HepG2 (cell line): ENCODE measurements around the gene ZBTB4. TPM values are rescaled to one million over a fixed set of nuclear protein-coding genes. Genes with fewer than 3 reads are reported as not detected.

ENCODE experiments used
- ARNT2 ChIP-seq: sonication (generic); formaldehyde crosslinking; IDR thresholded peaks from 2 replicates; pipeline ENCODE4 v1.8.0; 2022; ENCODE audit warnings: mild to moderate bottlenecking, low read depth, missing genetic modification reagents, moderate library complexity
- FLYWCH1 ChIP-seq: sonication (generic); formaldehyde crosslinking; IDR thresholded peaks from 2 replicates; pipeline ENCODE4 v1.8.1; 2023; ENCODE audit warnings: mild to moderate bottlenecking, missing genetic modification reagents
- FUBP1 ChIP-seq: sonication (generic); formaldehyde crosslinking; IDR thresholded peaks from 2 replicates; pipeline ENCODE4 v1.5.1; 2020; ENCODE audit warnings: missing genetic modification reagents, mild to moderate bottlenecking, borderline replicate concordance
- HCFC1 ChIP-seq: fragments of 150-350 bp; IDR thresholded peaks from 2 replicates; pipeline ENCODE4 v1.6.1; 2014; ENCODE audit warnings: low read depth, low read length
- HIVEP1 ChIP-seq: sonication (generic); formaldehyde crosslinking; IDR thresholded peaks from 2 replicates; pipeline ENCODE4 v1.4.0; 2020; ENCODE audit warnings: mild to moderate bottlenecking, missing genetic modification reagents
- HOXA3 ChIP-seq: sonication (generic); formaldehyde crosslinking; IDR thresholded peaks from 2 replicates; pipeline ENCODE4 v1.5.0; 2020; ENCODE audit warnings: missing genetic modification reagents
- JDP2 ChIP-seq: sonication (generic); formaldehyde crosslinking; IDR thresholded peaks from 2 replicates; pipeline ENCODE4 v1.8.1; 2022; ENCODE audit warnings: missing genetic modification reagents, borderline replicate concordance
- KAT2B ChIP-seq: fragments of 150-350 bp; IDR thresholded peaks from 2 replicates; pipeline ENCODE4 v1.6.1; 2014; ENCODE audit warnings: low read depth, low read length, borderline replicate concordance
- MZF1 ChIP-seq: sonication (generic); formaldehyde crosslinking; IDR thresholded peaks from 2 replicates; pipeline ENCODE4 v1.8.1; 2023; ENCODE audit warnings: mild to moderate bottlenecking, missing genetic modification reagents, borderline replicate concordance
- TAF15 ChIP-seq: fragments of 200-400 bp; formaldehyde crosslinking; IDR thresholded peaks from one replicate; pipeline ENCODE4 v1.6.1; 2018; ENCODE audit warnings: mild to moderate bottlenecking, low read depth, low read length; ENCODE audit not compliant: poor library complexity, severe bottlenecking
- ZEB1 ChIP-seq: IDR thresholded peaks from 2 replicates; pipeline ENCODE4 v1.6.1; 2012; ENCODE audit warnings: mild to moderate bottlenecking, low read depth, inconsistent platforms; ENCODE audit not compliant: insufficient replicate concordance
- ZNF225 ChIP-seq: sonication (generic); formaldehyde crosslinking; IDR thresholded peaks from 2 replicates; pipeline ENCODE4 v1.4.0; 2020; ENCODE audit warnings: mild to moderate bottlenecking, missing genetic modification reagents
- ZNF777 ChIP-seq: sonication (generic); formaldehyde crosslinking; IDR thresholded peaks from 2 replicates; pipeline ENCODE4 v1.4.0; 2020; ENCODE audit warnings: missing genetic modification reagents
- ZNF83 ChIP-seq: sonication (generic); formaldehyde crosslinking; IDR thresholded peaks from 2 replicates; pipeline ENCODE4 v1.4.0; 2020; ENCODE audit warnings: missing genetic modification reagents, mild to moderate bottlenecking, borderline replicate concordance
- ZSCAN21 ChIP-seq: sonication (generic); formaldehyde crosslinking; IDR thresholded peaks from 2 replicates; pipeline ENCODE4 v1.8.0; 2022; ENCODE audit warnings: mild to moderate bottlenecking, missing genetic modification reagents, moderate library complexity, borderline replicate concordance
- polyA plus RNA-seq, 8 experiments: library from polyadenylated mRNA; depleted of rRNA in 3 of 8; stranded (reverse) in 7 of 8; unstranded in 1 of 8; fragments of >200 nt; fragmentation: Illumina TruSeq in 4 of 8; extraction: Trizol in 4 of 8; gene quantifications; 2 replicates each; pipeline versions ENCODE4 v1.2.1 to v1.2.3, GENCODE V29; 2011 to 2016; ENCODE audit warnings: low read depth in 4 of 8, missing spikeins in 1 of 8, mixed read lengths in 1 of 8; ENCODE audit not compliant: insufficient read depth in 1 of 8
- total RNA-seq, 5 experiments: library from RNA; depleted of rRNA; stranded (reverse); fragments of >200 nt; fragmentation: Illumina TruSeq; extraction: Trizol; gene quantifications; 2 replicates each; pipeline ENCODE4 v1.2.3, GENCODE V29; 2016; ENCODE audit warnings: low read depth in 1 of 5
- TF ChIP-seq, protein P1 (sequence below): sonication (generic); formaldehyde crosslinking; IDR thresholded peaks from 2 replicates; pipeline ENCODE4 v1.4.0; 2020; ENCODE audit warnings: mild to moderate bottlenecking, missing genetic modification reagents
- TF ChIP-seq, protein P2 (sequence below): sonication (generic); formaldehyde crosslinking; IDR thresholded peaks from 2 replicates; pipeline ENCODE4 v1.4.0; 2020; ENCODE audit warnings: missing genetic modification reagents
- TF ChIP-seq, protein P3 (sequence below): sonication (generic); formaldehyde crosslinking; IDR thresholded peaks from 2 replicates; pipeline ENCODE4 v1.8.1; 2023; ENCODE audit warnings: mild to moderate bottlenecking, missing genetic modification reagents, borderline replicate concordance

ZBTB4 gene
- total and polyA plus RNA-seq, 2 of the 13 experiments (the other 11 are each of a cell fraction or from before 2014, with no cell fraction given): 4.3 to 7.4 TPM

- TF ChIP-seq, protein P1, sequence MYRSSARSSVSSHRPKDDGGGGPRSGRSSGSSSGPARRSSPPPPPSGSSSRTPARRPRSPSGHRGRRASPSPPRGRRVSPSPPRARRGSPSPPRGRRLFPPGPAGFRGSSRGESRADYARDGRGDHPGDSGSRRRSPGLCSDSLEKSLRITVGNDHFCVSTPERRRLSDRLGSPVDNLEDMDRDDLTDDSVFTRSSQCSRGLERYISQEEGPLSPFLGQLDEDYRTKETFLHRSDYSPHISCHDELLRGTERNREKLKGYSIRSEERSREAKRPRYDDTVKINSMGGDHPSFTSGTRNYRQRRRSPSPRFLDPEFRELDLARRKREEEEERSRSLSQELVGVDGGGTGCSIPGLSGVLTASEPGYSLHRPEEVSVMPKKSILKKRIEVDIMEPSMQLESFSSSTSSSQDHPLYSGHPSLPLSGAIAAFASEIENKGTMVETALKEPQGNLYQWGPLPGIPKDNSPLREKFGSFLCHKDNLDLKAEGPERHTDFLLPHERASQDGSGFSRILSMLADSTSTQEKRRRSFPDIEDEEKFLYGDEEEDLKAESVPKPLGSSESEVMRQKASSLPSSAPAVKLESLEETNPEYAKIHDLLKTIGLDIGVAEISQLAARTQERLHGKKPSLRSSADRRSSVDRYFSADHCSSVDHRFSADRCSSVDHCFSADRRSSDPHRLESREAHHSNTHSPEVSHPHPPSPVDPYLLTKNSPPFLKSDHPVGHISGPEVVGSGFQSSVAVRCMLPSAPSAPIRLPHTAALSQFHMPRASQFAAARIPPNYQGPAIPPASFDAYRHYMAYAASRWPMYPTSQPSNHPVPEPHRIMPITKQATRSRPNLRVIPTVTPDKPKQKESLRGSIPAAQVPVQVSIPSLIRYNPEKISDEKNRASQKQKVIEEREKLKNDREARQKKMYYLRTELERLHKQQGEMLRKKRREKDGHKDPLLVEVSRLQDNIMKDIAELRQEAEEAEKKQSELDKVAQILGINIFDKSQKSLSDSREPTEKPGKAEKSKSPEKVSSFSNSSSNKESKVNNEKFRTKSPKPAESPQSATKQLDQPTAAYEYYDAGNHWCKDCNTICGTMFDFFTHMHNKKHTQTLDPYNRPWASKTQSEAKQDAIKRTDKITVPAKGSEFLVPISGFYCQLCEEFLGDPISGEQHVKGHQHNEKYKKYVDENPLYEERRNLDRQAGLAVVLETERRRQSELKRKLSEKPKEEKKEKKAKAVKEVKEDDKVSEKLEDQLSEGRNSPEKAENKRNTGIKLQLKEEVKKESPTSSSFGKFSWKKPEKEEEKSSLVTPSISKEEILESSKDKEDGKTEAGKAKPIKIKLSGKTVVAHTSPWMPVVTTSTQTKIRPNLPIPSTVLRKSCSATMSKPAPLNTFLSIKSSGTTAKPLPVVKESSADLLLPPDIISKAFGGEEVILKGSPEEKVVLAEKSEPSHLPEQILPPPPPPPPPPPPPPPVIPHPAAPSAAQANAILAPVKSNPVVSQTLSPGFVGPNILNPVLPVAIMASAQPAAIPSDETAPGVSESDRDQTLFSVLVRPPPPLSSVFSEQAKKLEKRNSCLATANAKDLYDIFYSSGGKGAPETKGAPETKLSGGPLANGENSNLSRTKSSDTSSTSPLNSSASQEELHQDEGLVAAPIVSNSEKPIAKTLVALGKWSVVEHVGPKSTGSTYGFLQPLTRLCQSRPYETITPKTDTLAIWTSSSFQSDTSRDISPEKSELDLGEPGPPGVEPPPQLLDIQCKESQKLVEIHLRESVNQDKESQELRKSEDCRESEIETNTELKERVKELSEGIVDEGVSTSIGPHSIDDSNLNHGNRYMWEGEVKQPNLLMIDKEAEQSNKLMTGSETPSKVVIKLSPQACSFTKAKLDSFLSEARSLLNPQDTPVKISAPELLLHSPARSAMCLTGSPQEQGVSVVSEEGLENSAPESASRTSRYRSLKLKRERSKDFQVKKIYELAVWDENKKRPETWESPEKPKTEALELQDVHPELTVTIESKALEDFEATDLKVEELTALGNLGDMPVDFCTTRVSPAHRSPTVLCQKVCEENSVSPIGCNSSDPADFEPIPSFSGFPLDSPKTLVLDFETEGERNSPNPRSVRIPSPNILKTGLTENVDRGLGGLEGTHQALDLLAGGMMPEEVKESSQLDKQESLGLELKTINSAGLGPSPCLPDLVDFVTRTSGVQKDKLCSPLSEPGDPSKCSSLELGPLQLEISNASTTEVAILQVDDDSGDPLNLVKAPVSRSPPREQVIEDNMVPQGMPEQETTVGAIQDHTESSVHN (CRISPR knock-in tag): no peak
- TF ChIP-seq, protein P2, sequence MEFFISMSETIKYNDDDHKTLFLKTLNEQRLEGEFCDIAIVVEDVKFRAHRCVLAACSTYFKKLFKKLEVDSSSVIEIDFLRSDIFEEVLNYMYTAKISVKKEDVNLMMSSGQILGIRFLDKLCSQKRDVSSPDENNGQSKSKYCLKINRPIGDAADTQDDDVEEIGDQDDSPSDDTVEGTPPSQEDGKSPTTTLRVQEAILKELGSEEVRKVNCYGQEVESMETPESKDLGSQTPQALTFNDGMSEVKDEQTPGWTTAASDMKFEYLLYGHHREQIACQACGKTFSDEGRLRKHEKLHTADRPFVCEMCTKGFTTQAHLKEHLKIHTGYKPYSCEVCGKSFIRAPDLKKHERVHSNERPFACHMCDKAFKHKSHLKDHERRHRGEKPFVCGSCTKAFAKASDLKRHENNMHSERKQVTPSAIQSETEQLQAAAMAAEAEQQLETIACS (CRISPR knock-in tag): no peak
- TF ChIP-seq, protein P3, sequence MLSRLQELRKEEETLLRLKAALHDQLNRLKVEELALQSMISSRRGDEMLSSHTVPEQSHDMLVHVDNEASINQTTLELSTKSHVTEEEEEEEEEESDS (CRISPR knock-in tag): no peak
- TF ChIP-seq FUBP1 (CRISPR knock-in tag) (no peak), JDP2 (CRISPR knock-in tag) (no peak), ARNT2 (CRISPR knock-in tag) (no peak), HCFC1 (no peak), ZNF777 (CRISPR knock-in tag) (peak; percentile 63), HOXA3 (CRISPR knock-in tag) (no peak), TAF15 (no peak), FLYWCH1 (CRISPR knock-in tag) (no peak), HIVEP1 (CRISPR knock-in tag) (no peak), MZF1 (no peak), KAT2B (no peak), ZSCAN21 (CRISPR knock-in tag) (peak; percentile 54; the same call in 1 of the 2 replicates), ZEB1 (no peak), ZNF83 (CRISPR knock-in tag) (no peak), ZNF225 (no peak)
Measured at GRCh38 chr17:7479213-7480088, at the start of gene ZBTB4 (continued).
